Fibroblast of pulmonary artery (primary cell): Measurements from ENCODE around the gene ATRN.

Source experiments
- DNase-seq: peaks from one replicate; pipeline ENCODE4 v3.0.0-alpha.2; 2010; ENCODE audit warnings: low read depth
- H3K4me3 ChIP-seq: replicated peaks from 2 replicates; pipeline ENCODE4 v1.5.1; 2011; ENCODE audit warnings: low read depth, mild to moderate bottlenecking, control low read depth, low read length, moderate library complexity
- TF ChIP-seq, protein P1 (sequence below): IDR thresholded peaks from 2 replicates; pipeline ENCODE4 v1.5.1; 2011; ENCODE audit warnings: mild to moderate bottlenecking, control low read depth, low read length, inconsistent platforms; ENCODE audit errors: missing control alignments

The ATRN gene

DNA sequence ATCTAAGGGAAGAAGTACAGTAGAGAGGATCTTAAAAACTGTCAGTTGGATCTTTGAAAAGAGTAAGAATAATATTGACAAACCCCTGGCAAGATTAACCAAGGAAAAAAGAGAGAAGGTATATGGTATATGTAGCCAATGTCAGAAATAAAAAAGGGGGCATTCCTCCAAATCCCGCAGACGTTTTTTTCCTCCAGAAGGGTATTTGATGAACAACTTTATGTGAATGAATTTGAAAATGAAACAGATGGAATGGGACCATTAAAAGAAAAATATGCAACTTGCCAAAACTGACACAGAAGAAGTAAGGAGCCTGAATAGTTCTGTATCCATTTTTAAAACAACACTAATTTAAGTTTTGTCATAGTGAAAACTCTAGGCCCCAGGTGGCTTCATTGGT is 156.7 kb downstream of the ATRN start:
- H3K4me3 ChIP-seq = no peak overlapping the region
- TF ChIP-seq, protein P1, sequence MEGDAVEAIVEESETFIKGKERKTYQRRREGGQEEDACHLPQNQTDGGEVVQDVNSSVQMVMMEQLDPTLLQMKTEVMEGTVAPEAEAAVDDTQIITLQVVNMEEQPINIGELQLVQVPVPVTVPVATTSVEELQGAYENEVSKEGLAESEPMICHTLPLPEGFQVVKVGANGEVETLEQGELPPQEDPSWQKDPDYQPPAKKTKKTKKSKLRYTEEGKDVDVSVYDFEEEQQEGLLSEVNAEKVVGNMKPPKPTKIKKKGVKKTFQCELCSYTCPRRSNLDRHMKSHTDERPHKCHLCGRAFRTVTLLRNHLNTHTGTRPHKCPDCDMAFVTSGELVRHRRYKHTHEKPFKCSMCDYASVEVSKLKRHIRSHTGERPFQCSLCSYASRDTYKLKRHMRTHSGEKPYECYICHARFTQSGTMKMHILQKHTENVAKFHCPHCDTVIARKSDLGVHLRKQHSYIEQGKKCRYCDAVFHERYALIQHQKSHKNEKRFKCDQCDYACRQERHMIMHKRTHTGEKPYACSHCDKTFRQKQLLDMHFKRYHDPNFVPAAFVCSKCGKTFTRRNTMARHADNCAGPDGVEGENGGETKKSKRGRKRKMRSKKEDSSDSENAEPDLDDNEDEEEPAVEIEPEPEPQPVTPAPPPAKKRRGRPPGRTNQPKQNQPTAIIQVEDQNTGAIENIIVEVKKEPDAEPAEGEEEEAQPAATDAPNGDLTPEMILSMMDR = no peak
- DNase-seq = no peak

DNA sequence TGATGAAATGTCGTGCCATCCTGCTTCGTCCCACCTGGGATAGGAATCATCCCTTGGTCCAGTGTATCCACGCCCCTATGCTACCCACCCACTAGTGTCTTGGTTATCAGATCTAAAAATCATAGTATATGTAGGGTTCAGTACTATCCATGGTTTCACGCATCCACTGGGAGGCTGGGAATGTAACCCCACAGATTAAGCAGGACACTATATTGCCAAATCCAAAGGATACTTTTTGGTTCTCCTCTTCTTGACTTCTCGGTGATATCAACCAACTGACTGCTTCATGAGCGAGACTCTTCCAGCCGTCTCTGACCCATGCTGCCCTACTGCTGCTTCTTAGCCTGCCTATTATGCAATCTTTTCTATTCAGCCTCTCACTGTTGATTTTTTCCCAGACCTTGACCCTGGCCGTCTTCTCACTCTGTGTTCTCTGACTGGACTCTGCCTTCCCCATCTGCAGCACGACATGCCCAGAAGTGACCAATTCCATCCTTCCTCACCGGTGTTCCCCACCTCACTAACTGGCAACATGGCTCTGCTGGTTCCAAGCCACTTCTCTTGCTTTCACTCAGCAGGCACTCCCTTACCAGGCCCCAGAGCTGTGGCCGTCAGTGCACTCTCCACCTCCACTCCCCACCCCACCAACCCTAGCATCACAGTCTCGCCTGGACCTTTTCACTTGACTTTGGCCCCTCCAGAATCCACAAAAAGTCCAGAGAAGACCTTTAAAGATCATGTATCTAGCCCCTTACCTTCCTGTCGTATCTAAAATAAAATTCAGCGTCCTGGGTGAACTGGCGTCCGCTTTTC is 157.9 kb downstream of the ATRN start:
- H3K4me3 ChIP-seq = no peak overlapping the region
- TF ChIP-seq, protein P1 = no peak
- no peak for DNase-seq

DNA sequence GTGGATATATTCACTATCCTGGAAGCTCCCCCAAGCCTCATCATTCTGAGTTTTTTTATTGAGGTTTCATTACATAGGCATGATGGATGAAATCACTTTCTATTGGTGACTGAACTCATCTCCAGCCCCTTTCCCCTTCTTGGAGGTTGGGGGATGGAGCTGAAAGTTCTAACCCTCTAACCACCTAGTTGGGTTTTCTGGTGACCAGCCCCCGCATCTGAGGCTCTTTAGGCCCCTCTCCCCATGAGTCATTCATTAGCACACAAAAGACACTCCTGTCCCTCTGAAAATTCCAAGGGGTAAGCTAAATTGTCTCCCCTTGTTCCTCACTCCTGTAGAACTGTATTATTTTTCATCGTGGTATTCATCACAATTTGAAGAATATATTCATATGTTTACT is 159.1 kb downstream of the ATRN start:
- DNase-seq = no peak
- TF ChIP-seq, protein P1 = no peak
- no peak overlapping the region for H3K4me3 ChIP-seq

DNA sequence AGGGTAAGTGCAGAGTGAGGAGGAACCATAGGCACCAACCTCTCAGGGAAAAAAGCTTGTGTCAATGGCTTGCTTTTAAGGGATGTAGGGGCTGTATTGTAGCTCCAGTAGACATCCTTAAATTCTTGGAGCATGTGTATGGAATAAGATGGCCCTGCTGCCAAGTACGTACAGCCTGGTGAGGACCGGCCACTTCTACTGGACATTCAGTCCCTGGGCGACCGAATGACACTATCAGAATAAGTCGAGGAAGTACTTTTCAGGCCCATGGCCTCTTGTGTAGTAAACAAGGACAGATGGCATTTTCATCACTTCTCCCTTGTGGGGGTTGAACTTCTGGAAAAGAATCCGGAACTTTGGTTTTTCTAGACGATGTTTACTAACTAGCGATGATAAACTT is 159.6 kb downstream of the ATRN start:
- TF ChIP-seq, protein P1 = no peak
- no peak overlapping the region for H3K4me3 ChIP-seq
- no peak for DNase-seq

DNA sequence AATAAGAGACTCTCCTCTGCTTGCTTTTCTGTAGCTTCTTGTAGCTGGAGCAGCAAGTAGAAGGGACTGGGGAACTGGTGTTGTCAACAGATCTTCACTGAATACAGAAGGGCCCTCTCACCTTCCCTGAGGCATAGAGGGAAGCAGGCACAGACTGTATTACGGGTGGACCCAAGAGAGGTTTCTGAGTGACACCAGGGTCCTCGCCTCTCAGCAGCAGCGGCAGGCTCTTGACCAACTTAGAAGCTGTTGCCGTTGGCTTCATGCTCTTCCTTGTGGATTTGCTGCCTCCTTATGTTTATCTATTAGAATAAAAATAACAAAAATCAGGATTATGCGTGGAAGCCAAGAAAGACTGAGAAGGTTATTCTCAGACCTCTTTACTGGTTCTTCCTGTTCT is 160.7 kb downstream of the ATRN start:
- no peak overlapping the region for H3K4me3 ChIP-seq
- TF ChIP-seq, protein P1 = no peak
- no peak for DNase-seq

DNA sequence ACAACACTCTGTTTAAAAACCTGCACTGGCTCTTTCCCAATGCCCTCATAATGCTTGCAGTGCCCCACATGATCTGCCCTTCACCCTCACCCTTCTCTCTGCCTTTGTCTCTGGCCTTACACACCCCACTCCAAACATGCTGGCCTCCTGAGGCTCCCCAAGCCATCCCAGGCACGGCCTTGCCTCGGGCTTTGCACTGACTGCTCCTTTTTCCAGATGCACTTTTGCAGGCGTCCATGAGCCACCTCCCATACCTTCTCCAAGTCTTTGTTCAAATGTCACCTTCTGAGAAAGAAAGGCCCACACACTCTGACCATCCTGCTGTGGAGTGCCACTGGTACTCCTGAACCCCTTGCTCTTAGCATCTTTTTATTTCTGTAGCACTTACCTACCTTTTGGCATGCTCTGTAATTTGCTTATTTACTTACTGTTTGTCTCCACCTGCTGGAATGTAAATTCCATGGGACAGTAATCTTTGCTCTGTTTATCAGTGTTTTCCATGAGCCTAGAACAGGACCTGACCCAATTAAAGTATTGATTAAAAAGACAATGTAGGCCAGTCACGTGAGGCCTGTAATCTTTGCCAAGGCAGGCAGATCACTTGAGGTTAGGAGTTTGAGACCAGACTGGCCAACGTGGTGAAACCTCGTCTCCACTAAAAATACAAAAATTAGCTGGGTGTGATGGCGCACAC is 161.6 kb downstream of the ATRN start:
- H3K4me3 ChIP-seq = no peak overlapping the region
- TF ChIP-seq, protein P1 = no peak
- DNase-seq = no peak
